SK-N-SH (cell line): ENCODE results near the gene ZSCAN16.

Experiments
- CHD2 ChIP-seq: fragments of 150-350 bp; IDR thresholded peaks from 2 replicates; pipeline ENCODE4 v1.6.1; 2018; ENCODE audit warnings: low read length; ENCODE audit not compliant: partially characterized antibody
- CTCF ChIP-seq: fragments of 200-600 bp; sonication (generic); IDR thresholded peaks from 2 replicates; pipeline ENCODE4 v1.6.1; 2017; ENCODE audit warnings: antibody characterized with exemption, mild to moderate bottlenecking, moderate library complexity
- ELF1 ChIP-seq: IDR thresholded peaks from 2 replicates; pipeline ENCODE4 v1.4.0; 2012
- EP300 ChIP-seq, 2 experiments: IDR thresholded peaks; 2 replicates each; pipeline versions ENCODE4 v1.4.0 to v1.6.1; 2012; ENCODE audit warnings: borderline replicate concordance in 1 of 2, low read depth in 1 of 2, low read length in 1 of 2
- EZH2phosphoT487 ChIP-seq: fragments of 200-600 bp; sonication (generic); IDR thresholded peaks from 2 replicates; pipeline ENCODE4 v1.6.1; 2017; ENCODE audit warnings: low read depth, mixed run types, mild to moderate bottlenecking, antibody characterized with exemption, moderate library complexity, borderline replicate concordance
- REST ChIP-seq: IDR thresholded peaks from 2 replicates; pipeline ENCODE4 v1.6.1; 2012; ENCODE audit warnings: mild to moderate bottlenecking, low read depth, low read length, moderate library complexity
- YY1 ChIP-seq: IDR thresholded peaks from 2 replicates; pipeline ENCODE4 v1.4.0; 2012; ENCODE audit warnings: low read depth, mild to moderate bottlenecking

- TF ChIP-seq YY1 (no peak), CTCF (no peak), REST (no peak), ELF1 (no peak), CHD2 (no peak), EP300 (IDR thresholded peaks at IDR 0.05; ENCODE audit: borderline replicate concordance in 1 of 2, low read depth in 1 of 2, low read length in 1 of 2) (no peak), EZH2phosphoT487 (no peak)
Observed at GRCh38 chr6:28135393-28135792, 11.0 kb downstream of the ZSCAN16 start.
